ENCODE measurements around the gene EPB41L3.
"Not testable (repeated sequence)": the region's sequence is repeated elsewhere in the genome, so short reads cannot be mapped to it uniquely, and the experiment has no call there.

EPB41L3 gene

DNA sequence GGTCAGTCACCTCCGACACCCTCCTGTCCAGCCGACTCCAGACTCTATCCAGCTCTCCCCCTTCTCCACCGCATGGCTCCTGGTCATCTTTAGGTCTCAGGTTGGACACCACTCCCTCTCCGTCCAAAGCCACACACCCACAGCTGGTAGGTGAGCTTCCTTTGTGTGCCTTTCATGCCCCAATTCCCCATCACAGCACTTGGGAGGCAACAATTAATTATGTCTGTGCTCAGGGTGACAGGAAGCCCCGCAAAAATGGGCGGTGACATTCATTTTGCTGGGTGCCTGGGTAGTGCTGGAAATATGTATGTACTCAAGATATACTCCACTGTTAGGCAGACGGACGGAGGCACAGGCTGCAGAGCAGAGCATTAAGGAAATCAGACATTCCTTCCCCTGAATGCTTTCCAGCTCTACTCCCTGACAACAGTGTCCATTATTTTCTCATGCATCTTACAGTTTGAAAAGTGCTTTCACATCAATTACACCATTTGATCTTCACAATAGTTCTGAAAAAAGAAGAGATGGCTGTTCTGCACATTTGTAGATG, 13.1 kb downstream of the EPB41L3 start:
- no peak for DNase-seq (ENCODE audit: low spot score)

DNA sequence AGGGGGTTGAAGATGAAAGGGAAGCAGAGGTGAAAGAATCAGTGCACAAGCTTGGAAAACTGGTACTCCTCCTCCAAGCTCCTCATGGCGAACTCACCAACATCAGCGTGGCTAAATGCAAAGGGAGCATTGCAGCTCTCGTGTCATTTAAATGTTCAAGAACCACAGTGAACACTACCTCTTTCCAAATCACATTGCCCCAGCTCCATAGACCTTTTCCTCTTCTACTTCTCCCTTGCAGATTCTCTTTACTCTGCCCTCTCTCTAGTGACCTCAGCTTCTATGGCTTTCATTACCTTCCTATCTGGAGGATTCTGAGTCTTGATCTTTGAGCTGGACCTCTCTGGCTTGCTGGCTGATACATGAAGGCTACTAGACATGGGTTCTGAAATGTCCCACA, 14.3 kb downstream of the EPB41L3 start:
- no peak for DNase-seq (ENCODE audit: low spot score)

- no peak for DNase-seq (ENCODE audit: low spot score)
Observed at GRCh38 chr18:5527603-5528002, 16.2 kb downstream of the EPB41L3 start.

DNA sequence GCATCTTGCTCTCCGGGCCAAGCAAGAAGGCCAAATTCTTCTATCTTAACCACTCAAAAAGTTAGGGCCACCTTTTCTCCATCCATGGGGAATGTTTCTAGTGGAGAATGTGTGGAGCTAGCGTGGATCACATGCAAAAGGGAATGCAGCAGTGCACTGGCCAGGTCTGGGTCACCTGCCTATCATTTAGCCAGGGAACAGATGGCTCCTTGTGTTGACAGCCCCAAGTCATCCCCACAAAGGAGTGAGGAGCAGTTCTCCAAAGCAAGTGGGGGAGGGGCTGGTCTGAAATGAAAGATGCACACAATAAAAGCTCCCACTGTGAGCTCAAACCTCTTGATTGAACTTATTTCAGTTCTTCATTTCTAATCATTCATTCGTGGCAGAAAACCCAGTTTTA, 19.1 kb downstream of the EPB41L3 start:
- no peak for DNase-seq (ENCODE audit: low spot score)

DNA sequence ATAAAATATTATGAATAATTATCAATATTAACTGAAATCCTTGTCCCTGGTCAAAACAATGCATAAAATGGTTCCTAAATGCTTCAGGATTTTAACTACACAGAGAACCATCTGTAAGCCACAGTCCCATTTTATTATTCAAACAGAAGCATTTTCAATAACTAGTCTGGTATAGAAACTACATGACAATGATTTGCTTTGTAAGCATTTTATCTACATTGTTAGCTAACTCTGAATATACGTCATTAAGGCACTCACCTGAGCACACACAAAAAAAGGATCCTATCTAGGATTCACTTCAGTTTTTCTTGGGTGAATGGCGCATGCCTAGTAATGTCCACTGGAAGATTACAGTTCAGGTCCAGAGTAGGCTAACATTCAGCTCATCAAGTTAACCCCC, 22.8 kb downstream of the EPB41L3 start:
- DNase-seq (ENCODE audit: low spot score) = no peak

DNA sequence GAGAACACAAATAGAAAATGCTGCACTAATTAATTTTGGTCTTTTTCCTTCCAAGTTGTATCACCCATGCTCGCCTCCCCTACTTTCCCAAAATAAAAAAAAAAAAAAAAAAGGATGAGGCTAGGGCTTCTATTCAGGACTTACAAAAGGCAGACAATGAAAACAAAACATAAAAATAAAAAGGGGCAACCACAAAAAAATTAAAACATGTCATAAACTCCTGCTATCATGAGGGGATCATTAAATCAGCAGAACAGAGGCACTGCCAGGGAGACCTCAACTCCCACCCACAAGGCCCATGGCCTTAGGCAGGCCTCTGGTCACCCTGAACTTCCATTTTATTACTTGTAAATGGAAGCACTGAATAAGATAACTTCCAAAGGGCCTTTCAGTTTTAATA, 23.3 kb downstream of the EPB41L3 start:
- DNase-seq (ENCODE audit: low spot score) = no peak

GRCh38 chr18:5519448-5520298, 24.1 kb downstream of the EPB41L3 start:
- DNase-seq (ENCODE audit: low spot score) = no peak

DNA sequence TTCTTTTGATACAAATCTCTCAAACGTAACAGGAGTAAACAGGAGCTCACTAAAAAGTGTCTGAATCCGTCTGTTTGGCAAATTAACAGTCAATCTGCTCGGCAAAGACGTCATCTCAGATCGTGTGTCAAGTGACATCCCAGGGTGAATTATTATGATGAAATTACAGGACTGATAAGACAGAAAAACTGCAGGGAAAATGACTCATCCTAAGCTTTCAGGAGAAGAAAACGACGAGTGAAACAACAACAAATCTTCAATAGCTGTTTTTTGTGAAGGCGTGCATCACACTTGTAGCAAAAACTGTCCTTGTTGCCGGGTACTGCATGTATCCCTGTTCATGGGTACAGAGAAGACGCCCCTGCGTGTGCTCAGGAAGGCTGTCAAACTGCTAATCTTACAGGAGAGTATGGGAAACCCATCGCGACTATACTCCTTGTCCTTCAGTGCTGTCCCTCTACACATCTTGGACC, 24.9 kb downstream of the EPB41L3 start:
- no peak for DNase-seq (ENCODE audit: low spot score)

DNA sequence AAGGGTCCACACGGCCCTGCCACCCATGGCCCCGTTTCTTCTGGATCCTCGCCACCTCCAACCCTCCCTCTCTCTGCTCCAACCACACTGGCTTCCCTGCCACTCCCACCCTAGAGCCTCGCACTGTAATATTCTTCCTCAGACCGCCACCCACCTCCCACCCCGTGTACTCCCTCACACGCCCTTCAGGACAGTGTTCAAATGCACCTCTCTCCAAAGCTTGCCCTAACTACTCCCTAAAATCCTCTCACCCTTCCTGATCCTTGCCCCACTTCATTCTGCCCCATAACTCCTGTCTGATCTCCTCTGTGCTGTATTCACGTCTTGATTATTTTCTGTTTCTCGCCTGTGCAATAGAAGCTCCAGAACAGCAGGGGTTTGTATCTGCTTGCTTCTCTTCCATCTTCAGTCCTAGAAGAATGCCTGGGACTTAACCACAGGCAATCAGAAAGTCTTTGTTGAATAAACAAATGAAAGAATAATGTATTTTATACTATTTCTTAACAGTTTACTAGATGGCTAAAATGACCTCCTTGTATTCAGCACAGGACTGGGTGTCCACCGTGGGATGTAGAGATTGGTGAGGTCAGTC, 25.5 kb downstream of the EPB41L3 start:
- DNase-seq (ENCODE audit: low spot score) = no peak

GRCh38 chr18:5516841-5517240, 27.0 kb downstream of the EPB41L3 start:
- DNase-seq (ENCODE audit: low spot score) = no peak

GRCh38 chr18:5515011-5515784, 28.6 kb downstream of the EPB41L3 start:
- DNase-seq (ENCODE audit: low spot score) = no peak

GRCh38 chr18:5513947-5514346, 29.9 kb downstream of the EPB41L3 start:
- no peak for DNase-seq (ENCODE audit: low spot score)

GRCh38 chr18:5512176-5512575, 31.6 kb downstream of the EPB41L3 start:
- no peak for DNase-seq (ENCODE audit: low spot score)

- not testable (repeated sequence) for DNase-seq (ENCODE audit: low spot score)
Observed at GRCh38 chr18:5511541-5511940, 32.3 kb downstream of the EPB41L3 start.

DNA sequence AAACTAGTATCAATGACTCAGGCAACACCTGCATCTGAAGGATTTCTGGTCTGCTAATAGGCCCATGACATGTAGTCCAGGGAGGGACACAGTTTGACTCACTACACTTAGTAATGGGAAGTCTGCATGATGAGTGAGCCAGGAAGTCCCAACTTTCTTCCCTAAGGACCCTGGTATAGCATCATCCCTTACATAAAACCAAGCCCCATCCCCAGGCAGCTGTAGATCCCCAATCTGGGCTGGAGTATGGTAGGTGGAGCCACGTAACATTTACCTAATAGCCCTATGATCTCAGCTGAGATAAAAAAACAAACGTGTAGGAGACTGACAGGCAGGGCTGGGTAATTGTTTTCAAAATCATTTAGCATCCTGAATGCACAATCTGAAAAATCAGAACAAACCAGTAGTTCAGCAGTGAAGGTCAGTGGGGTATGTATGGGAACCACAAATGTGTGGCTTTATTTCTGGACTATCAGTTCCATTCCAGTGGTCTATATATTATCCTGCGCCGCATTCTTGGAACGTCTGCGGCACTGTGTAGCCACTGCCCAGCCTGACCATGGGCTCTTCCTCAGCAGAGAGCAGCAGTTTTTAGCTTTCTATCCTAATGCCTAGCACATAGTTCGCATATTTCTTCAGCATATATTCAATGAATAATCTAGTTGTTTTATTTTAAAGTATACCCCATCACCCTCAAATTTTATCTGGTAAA, 33.5 kb downstream of the EPB41L3 start:
- DNase-seq (ENCODE audit: low spot score) = no peak

DNA sequence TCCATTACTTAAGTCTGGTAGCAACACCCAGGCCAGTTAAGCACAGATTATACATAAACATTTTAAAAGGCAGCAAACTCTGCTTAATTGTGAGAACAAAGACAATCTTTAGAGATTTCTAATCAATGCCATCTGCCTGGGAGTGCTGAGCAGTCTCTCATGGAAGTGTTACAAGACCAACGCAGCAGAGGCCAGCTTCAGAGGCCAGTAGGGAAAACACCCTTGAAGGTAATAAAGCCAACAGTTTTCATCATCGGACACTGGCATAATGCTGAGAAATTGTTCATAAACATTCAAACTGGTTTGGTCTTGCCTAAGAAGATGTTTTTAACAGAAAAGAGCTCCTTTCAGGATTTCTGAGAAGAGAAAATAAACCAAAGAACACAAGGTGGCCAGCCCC, 35.0 kb downstream of the EPB41L3 start:
- no peak for DNase-seq (ENCODE audit: low spot score)

- DNase-seq (ENCODE audit: low spot score) = no peak
Observed at GRCh38 chr18:5507756-5508155, 36.0 kb downstream of the EPB41L3 start.

- DNase-seq (ENCODE audit: low spot score) = no peak
Observed at GRCh38 chr18:5506174-5506573, 37.6 kb downstream of the EPB41L3 start.

GRCh38 chr18:5503740-5504139, 40.1 kb downstream of the EPB41L3 start:
- no peak for DNase-seq (ENCODE audit: low spot score)

GRCh38 chr18:5500158-5500939, 43.4 kb downstream of the EPB41L3 start:
- no peak for DNase-seq (ENCODE audit: low spot score)

- no peak for DNase-seq (ENCODE audit: low spot score)
Observed at GRCh38 chr18:5498452-5498851, 45.3 kb downstream of the EPB41L3 start.
